ENCODE measurements around the gene SSTR3.

SSTR3 gene

GRCh38 chr22:37158963-37159290 is 53.4 kb downstream of the SSTR3 start:
- Mint-ChIP-seq H3K4me3 (peak overlapping the region; percentile 21 to 56), H3K9me3 (no peaks in the 10 kb centered on the region), H3K4me1 (ENCODE audit: low read depth in 2 of 2) (peaks cover 68% of the 10 kb centered on the region in 2 donors), H3K36me3 (ENCODE audit: insufficient read depth) (peaks cover 19% of the 10 kb centered on the region), H3K27me3 (no peaks in the 10 kb centered on the region), H3K27ac (peak overlapping the region; percentile 86 to 90)
- DNase-seq, result no peak
- ATAC-seq (replicated peaks), result no peak

GRCh38 chr22:37157516-37158285 is 54.6 kb downstream of the SSTR3 start:
- no peaks in the 10 kb centered on the region for H3K9me3 Mint-ChIP-seq
- H3K27ac Mint-ChIP-seq, result peak overlapping the region; percentile 86 to 90
- ATAC-seq (replicated peaks) (no peak), DNase-seq (no peak)
- peak overlapping the region in 1 of 2 donors; percentile 24 for H3K4me3 Mint-ChIP-seq
- peaks cover 56 to 57% of the 10 kb centered on the region in 2 donors for H3K4me1 Mint-ChIP-seq (ENCODE audit: low read depth in 2 of 2)
- no peaks in the 10 kb centered on the region for H3K27me3 Mint-ChIP-seq
- peaks cover 10% of the 10 kb centered on the region for H3K36me3 Mint-ChIP-seq (ENCODE audit: insufficient read depth)

- Mint-ChIP-seq H3K4me1 (ENCODE audit: low read depth in 2 of 2) (peaks cover 47 to 54% of the 10 kb centered on the region in 2 donors), H3K36me3 (ENCODE audit: insufficient read depth) (peaks cover 8% of the 10 kb centered on the region), H3K4me3 (peak overlapping the region in 1 of 2 donors; percentile 24), H3K9me3 (no peaks in the 10 kb centered on the region), H3K27ac (peak overlapping the region; percentile 86 to 90), H3K27me3 (no peaks in the 10 kb centered on the region)
- ATAC-seq (replicated peaks) (no peak), DNase-seq (no peak)
Measured at GRCh38 chr22:37156686-37157435, 55.4 kb downstream of the SSTR3 start.

DNA sequence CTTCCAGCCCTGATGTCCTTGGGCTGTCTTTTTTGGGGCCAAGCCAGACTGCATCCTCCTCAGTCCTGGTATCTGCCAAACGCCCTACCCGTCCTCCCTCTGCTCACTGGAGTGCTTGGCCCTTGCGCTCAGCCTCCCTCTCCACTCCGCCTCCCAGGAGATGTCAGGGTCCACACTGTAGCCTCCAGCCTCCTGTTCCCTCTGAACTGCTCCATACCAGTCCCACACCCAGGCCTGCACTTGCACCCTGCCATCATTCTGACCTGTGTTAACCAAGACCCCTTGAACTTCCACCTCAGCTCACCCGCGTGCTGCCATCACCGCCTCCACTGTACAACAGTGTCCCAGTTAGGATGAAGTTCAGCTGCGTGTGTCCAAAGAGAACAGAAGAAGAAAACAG is 56.3 kb downstream of the SSTR3 start:
- no peak for DNase-seq
- H3K36me3 Mint-ChIP-seq (ENCODE audit: insufficient read depth), result peaks cover 8% of the 10 kb centered on the region
- peak overlapping the region in 1 of 2 donors; percentile 11 for H3K4me3 Mint-ChIP-seq
- no peaks in the 10 kb centered on the region for H3K9me3 Mint-ChIP-seq
- no peaks in the 10 kb centered on the region for H3K27me3 Mint-ChIP-seq
- no peak for ATAC-seq (replicated peaks)
- peaks cover 45 to 54% of the 10 kb centered on the region in 2 donors for H3K4me1 Mint-ChIP-seq (ENCODE audit: low read depth in 2 of 2)
- H3K27ac Mint-ChIP-seq, result peak overlapping the region; percentile 78 to 86

DNA sequence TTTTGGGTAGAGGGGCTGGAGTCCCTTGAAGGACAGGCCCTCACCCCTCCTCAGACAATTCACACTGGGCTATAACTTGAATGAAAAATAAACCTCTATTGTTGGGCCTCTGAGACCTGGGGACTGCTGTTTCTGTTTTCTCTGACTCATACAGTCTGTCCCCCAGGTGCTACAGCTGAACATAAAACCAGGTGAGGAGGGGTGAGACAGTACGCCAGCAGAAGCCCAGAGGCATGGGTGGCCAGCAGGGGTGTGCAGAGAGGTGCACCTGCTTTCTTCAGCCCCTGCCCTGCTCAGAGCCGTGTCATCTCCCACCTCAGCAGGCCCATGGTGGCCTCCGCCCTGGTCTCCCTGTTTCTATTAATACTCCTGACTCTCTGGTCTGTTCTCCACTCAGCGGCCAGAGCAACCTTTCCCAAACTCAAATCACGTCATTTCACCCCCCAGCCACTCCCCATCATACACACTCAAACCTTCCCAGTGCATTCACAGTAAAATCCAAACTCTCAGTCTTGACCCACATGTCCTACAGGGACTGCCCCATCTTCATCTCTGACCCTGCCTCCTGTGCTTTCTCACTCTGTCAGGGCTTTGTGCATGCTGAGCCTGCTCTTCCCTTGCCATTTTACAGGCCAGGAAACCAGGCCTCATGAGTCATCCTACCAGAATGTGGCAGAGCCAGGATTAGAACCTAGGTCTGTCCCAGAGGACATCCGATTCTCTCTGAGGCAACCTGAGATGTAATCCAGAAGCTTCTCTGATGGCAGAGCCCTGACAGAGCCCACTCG is 57.2 kb downstream of the SSTR3 start:
- ATAC-seq (replicated peaks) (no peak), DNase-seq (no peak)
- Mint-ChIP-seq H3K27ac (peak overlapping the region; percentile 78 to 86), H3K36me3 (ENCODE audit: insufficient read depth) (peaks cover 9% of the 10 kb centered on the region), H3K4me3 (no peak overlapping the region), H3K4me1 (ENCODE audit: low read depth in 2 of 2) (peaks cover 47 to 57% of the 10 kb centered on the region in 2 donors), H3K9me3 (no peaks in the 10 kb centered on the region), H3K27me3 (no peaks in the 10 kb centered on the region)

Data from effector memory CD8-positive, alpha-beta T cell (primary cell).